Measurements from ENCODE around the gene ARTN.

The ARTN gene

DNA sequence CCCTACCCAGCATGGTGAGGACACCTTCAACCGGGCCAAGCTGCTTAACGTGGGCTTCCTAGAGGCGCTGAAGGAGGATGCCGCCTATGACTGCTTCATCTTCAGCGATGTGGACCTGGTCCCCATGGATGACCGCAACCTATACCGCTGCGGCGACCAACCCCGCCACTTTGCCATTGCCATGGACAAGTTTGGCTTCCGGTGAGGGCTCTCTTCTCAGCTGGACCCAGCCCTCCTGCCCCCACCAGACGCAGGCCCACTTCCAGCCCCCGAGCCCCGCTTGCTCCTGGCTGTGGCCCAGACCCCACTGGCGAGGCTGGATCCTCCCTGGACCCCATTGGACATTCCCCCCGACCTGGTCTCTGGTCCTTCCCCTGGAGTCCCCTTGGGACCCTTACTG, 51.3 kb downstream of the ARTN start:
- no peak for DNase-seq (ENCODE audit: low read depth, low spot score)

- no peak for DNase-seq (ENCODE audit: low read depth, low spot score)
These were observed 52.5 kb downstream of the ARTN start for GRCh38 chr1:43985984-43986595.

DNA sequence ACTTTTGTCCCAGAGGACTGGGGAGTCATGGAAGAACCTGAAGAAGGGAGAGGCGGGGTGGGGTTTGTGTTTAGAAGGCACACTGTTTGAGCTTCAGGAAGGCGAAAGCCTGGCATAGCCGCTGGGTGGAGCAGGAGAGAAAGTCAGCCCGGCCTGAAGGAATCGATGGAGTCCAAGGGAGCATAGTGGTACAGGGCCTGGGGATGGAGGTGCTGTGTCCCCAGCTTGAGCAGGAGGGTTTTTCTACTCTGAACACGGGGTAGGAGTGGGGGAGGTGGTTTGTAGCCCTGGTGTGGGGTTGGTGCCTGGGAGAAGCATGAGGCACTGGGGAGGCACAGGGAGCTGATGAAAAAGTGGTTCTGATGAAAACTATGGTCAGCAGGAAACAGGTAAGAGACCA, 53.1 kb downstream of the ARTN start:
- DNase-seq (ENCODE audit: low read depth, low spot score) = no peak

All from iPS DF 19.7 (cell line).